Stimulated activated CD4-positive, alpha-beta T cell treated with anti-CD3 and anti-CD28 coated beads, Interleukin-12 subunit alpha, Interleukin-12 subunit beta, amount 100 ng/mL, for 4 hours (primary cell): ENCODE data around the gene FCGBP.
"Not testable (repeated sequence)": the region's sequence is repeated elsewhere in the genome, so short reads cannot be mapped to it uniquely, and the experiment has no call there.

Experiments
- DNase-seq: peaks from one replicate; pipeline ENCODE4 v3.0.0-alpha.2; 2020

The FCGBP gene

DNA sequence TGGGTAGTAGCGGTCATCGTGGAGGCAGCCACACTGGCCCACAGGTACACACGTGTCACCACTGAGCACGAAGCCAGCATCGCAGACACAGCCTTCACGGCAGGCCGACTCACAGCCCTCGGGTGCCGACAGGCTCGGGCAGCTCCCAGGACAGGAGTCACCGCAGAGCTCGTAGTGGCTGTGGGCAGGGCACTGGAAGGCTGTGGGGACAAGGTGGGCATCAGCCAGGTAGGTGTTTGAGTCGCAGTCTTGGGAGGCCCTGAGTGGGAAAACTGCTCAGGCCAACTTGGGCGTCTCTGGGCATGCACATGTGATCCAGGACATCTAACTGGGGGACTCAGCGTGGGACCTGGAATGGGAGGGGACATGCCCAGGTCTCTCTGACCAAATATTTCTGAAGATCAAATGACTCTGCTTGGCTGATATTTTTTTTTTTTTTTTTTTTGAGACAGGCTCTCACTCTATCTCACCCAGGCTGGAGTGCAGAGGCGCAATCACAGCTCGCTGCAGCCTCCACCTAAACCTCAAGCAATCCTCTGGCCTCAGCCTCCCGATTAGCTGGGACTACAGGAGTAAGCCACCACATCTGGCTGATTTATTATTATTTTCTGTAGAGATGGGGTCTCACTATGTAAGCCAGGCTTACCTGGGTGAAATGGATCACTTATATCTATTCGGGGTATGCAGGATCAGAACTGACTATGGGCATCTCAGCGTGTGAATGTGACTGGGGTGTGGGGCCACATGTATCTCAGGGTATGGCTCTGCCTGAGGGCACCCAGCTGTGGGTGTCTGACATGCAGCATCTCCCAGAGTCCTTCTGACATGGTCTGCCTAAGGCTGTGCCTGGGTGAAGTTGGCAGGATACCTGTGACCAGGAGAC lies 44.3 kb downstream of the FCGBP start:
- not testable (repeated sequence) for DNase-seq

GRCh38 chr19:39887456-39887951 lies 46.9 kb downstream of the FCGBP start:
- DNase-seq = not testable (repeated sequence)

GRCh38 chr19:39885821-39886554 lies 48.4 kb downstream of the FCGBP start:
- DNase-seq = not testable (repeated sequence)

DNA sequence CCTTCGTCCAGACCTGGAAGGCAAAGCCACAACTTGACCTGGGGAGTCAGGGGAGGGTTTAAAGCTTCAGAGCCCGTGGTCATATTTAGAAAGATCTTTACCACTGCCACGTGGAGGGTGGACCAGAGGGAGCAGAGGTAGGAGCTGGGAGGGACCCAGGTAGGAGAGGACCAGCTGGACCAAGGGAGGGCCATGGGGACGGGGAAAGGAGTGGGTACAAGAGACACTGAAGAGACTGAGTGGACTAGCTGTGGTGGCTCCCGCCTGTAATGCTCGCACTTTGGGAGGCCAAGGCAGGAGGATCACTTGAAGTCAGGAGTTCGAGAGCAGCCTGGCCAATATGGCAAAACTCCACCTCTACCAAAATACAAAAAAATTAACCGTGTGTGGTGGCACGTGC lies 49.7 kb downstream of the FCGBP start:
- DNase-seq = not testable (repeated sequence)
